COLO668 (cell line): ENCODE results near the gene XRCC3.

Experiments
- DNase-seq: peaks from one replicate; lab custom pipeline; 2025; ENCODE audit not compliant: unreplicated experiment; lab: John Stamatoyannopoulos, UW

XRCC3 gene

GRCh38 chr14:103727313-103727980 is 12.2 kb upstream of the XRCC3 start:
- no peak for DNase-seq

- no peak for DNase-seq
These were observed 11.2 kb upstream of the XRCC3 start for GRCh38 chr14:103726474-103726873.

GRCh38 chr14:103725739-103726395 is 10.6 kb upstream of the XRCC3 start:
- no peak for DNase-seq

GRCh38 chr14:103725001-103725682 is 9.9 kb upstream of the XRCC3 start:
- DNase-seq, result no peak

- no peak for DNase-seq
These were observed 8.9 kb upstream of the XRCC3 start for GRCh38 chr14:103724116-103724515.

- DNase-seq, result no peak
These were observed 8.5 kb upstream of the XRCC3 start for GRCh38 chr14:103723748-103724081.

GRCh38 chr14:103721334-103722120 is 6.3 kb upstream of the XRCC3 start:
- DNase-seq, result no peak

- DNase-seq, result no peak
These were observed 4.5 kb upstream of the XRCC3 start for GRCh38 chr14:103719751-103720150.

- DNase-seq, result no peak
These were observed 3.3 kb upstream of the XRCC3 start for GRCh38 chr14:103718572-103718971.

- no peak for DNase-seq
These were observed 1.7 kb upstream of the XRCC3 start for GRCh38 chr14:103716899-103717411.

GRCh38 chr14:103716091-103716801 is 995 bp upstream of the XRCC3 start:
- DNase-seq, result peak; percentile 57

- no peak for DNase-seq
These were observed 1.1 kb downstream of the XRCC3 start for GRCh38 chr14:103714063-103714724.

GRCh38 chr14:103713304-103714062 is 1.8 kb downstream of the XRCC3 start:
- DNase-seq, result no peak

GRCh38 chr14:103712633-103713247 is 2.5 kb downstream of the XRCC3 start:
- no peak for DNase-seq

- DNase-seq, result peak; percentile 37
These were observed 3.5 kb downstream of the XRCC3 start for GRCh38 chr14:103711516-103712431.

- DNase-seq, result peak; percentile 21
These were observed 4.4 kb downstream of the XRCC3 start for GRCh38 chr14:103710771-103711377.

- DNase-seq, result no peak
These were observed 5.4 kb downstream of the XRCC3 start for GRCh38 chr14:103709814-103710213.
